Prostate gland (tissue), 2 donors: ENCODE data around the gene PCDH1. TPM values are rescaled to one million over a fixed set of nuclear protein-coding genes. Genes with fewer than 3 reads are reported as not detected.

Experiments used
- DNase-seq: peaks from one replicate; pipeline ENCODE4 v3.0.0-alpha.2; 2019; ENCODE audit warnings: low spot score
- H3K27ac ChIP-seq, 2 donors: fragments of 200-600 bp; sonication (generic); 2 replicates each; pipeline ENCODE4 v1.5.1; 2017 to 2019
- H3K27me3 ChIP-seq: fragments of 200-600 bp; sonication (generic); replicated peaks from 2 replicates; pipeline ENCODE4 v1.5.1; 2019; ENCODE audit not compliant: insufficient read depth
- H3K36me3 ChIP-seq, 2 donors: fragments of 200-600 bp; sonication (generic); 1 replicate in 1 of 2; 2 replicates in 1 of 2; pipeline versions ENCODE4 v1.5.1 to v1.8.1; 2017 to 2019
- H3K4me1 ChIP-seq: fragments of 200-600 bp; sonication (generic); replicated peaks from 2 replicates; pipeline ENCODE4 v1.5.1; 2019
- H3K4me3 ChIP-seq, 2 donors: fragments of 200-600 bp; sonication (generic); 2 replicates each; pipeline ENCODE4 v1.5.1; 2017 to 2019
- H3K9me3 ChIP-seq: fragments of 200-600 bp; sonication (generic); 2 replicates; pipeline ENCODE4 v1.5.1; 2017
- POLR2A ChIP-seq: fragments of 450-650 bp; IDR thresholded peaks from one replicate; pipeline ENCODE4 v1.6.1; 2016; ENCODE audit warnings: antibody characterized with exemption, mild to moderate bottlenecking
- POLR2AphosphoS5 ChIP-seq: sonication (generic); formaldehyde crosslinking; IDR thresholded peaks from one replicate; pipeline ENCODE4 v1.6.1; 2017; ENCODE audit warnings: antibody characterized with exemption
- WGBS: methylation state at CpG from one replicate; pipeline ENCODE4 v1.1.5; 2018; 5-methylcytosine and 5-hydroxymethylcytosine counted together
- intact Hi-C: fragments of 100-400 bp; cut with DNase I; formaldehyde crosslinking; loops from one replicate; pipeline ENCODE4 v1.14.2; 2022
- total RNA-seq, 2 donors: library from RNA; depleted of rRNA; stranded (reverse); fragments of >200 nt; gene quantifications; one replicate each; pipeline ENCODE4 v1.1.0, GENCODE V29; 2016
- TF ChIP-seq, protein P1 (sequence below), 4 experiments: fragments of 200-600 bp in 2 of 4; fragments of 450-650 bp in 2 of 4; sonication (generic) in 2 of 4; IDR thresholded peaks; 1 replicate in 3 of 4; 2 replicates in 1 of 4; pipeline ENCODE4 v1.5.1; 2016 to 2019; ENCODE audit warnings: antibody characterized with exemption in 4 of 4, mild to moderate bottlenecking in 2 of 4, moderate library complexity in 2 of 4

The PCDH1 gene
- total RNA-seq, 2 donors from 2014 or later, result 49.2 to 81.1 TPM

- H3K4me1 ChIP-seq, result peaks cover 7% of the 10 kb centered on the region
- H3K27ac ChIP-seq, result no peak overlapping the region
- DNase-seq, result no peak
- TF ChIP-seq, protein P1, sequence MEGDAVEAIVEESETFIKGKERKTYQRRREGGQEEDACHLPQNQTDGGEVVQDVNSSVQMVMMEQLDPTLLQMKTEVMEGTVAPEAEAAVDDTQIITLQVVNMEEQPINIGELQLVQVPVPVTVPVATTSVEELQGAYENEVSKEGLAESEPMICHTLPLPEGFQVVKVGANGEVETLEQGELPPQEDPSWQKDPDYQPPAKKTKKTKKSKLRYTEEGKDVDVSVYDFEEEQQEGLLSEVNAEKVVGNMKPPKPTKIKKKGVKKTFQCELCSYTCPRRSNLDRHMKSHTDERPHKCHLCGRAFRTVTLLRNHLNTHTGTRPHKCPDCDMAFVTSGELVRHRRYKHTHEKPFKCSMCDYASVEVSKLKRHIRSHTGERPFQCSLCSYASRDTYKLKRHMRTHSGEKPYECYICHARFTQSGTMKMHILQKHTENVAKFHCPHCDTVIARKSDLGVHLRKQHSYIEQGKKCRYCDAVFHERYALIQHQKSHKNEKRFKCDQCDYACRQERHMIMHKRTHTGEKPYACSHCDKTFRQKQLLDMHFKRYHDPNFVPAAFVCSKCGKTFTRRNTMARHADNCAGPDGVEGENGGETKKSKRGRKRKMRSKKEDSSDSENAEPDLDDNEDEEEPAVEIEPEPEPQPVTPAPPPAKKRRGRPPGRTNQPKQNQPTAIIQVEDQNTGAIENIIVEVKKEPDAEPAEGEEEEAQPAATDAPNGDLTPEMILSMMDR (IDR thresholded peaks at IDR 0.05), result no peak
- TF ChIP-seq POLR2A (no peak), POLR2AphosphoS5 (no peak)
- WGBS, result 47% methylated on average over 10 of the region's 10 CpGs
- no peaks in the 10 kb centered on the region for H3K27me3 ChIP-seq
- intact Hi-C loops, result no loop called here
- no peak overlapping the region for H3K4me3 ChIP-seq
- no peaks in the 10 kb centered on the region for H3K9me3 ChIP-seq
- no peaks in the 10 kb centered on the region for H3K36me3 ChIP-seq
These were observed 32.2 kb downstream of the PCDH1 start for GRCh38 chr5:141846031-141846430.

GRCh38 chr5:141845371-141845851 lies 32.8 kb downstream of the PCDH1 start:
- TF ChIP-seq POLR2A, result no peak
- TF ChIP-seq, protein P1 (IDR thresholded peaks at IDR 0.05), result no peak
- no peak for TF ChIP-seq POLR2AphosphoS5
- Histone ChIP-seq H3K4me1 (peaks cover 7% of the 10 kb centered on the region), H3K27me3 (no peaks in the 10 kb centered on the region), H3K4me3 (no peak overlapping the region), H3K27ac (no peak overlapping the region), H3K9me3 (no peaks in the 10 kb centered on the region), H3K36me3 (no peaks in the 10 kb centered on the region)
- intact Hi-C loops, result no loop called here
- DNase-seq, result no peak
- WGBS, result 42% methylated on average over 6 of the region's 7 CpGs

- 77% methylated on average over 9 of the region's 9 CpGs for WGBS
- DNase-seq, result no peak
- peaks cover 7% of the 10 kb centered on the region for H3K4me1 ChIP-seq
- no peaks in the 10 kb centered on the region for H3K27me3 ChIP-seq
- no peak overlapping the region for H3K4me3 ChIP-seq
- H3K9me3 ChIP-seq, result no peaks in the 10 kb centered on the region
- no peak overlapping the region for H3K27ac ChIP-seq
- TF ChIP-seq POLR2AphosphoS5 (no peak), POLR2A (no peak)
- TF ChIP-seq, protein P1 (IDR thresholded peaks at IDR 0.05), result no peak
- H3K36me3 ChIP-seq, result no peaks in the 10 kb centered on the region
- intact Hi-C loops, result no loop called here
These were observed 33.7 kb downstream of the PCDH1 start for GRCh38 chr5:141844414-141845097.

DNA sequence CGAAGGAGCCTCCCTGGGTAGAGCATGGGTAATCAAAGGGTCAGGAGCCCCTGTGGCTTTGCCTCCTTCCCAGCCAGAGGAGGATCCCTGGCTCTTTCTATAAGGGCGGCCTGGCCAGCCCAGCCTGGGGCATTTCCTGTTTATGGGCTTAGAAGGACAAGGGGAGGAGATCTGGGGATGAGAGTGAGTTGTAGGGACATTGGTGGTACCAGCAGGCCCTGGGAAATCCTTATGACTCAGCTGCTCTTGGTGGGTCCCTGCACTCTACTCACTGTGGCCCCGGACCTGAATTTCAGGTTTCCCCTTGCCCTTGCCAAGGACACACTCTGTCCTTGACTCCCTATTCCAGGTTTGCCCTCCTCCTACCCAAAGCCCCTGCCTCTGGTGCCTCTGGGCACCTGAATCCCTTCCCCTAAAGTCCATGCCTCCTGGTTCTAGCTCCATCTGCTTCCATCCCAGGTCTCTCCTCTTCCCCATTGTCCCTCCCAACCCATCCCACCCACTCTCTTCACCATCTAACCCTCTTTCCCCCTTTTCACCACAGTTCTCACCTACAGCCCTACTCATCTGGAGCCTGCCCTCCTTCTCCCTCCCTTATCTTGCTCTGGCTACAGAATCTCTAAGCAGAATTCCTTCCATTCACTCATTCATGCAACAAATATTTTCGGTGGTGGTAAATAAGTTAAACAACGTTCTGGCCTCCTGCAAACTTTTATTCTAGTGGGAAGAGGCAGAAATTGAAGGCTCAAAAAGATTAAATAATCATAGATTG lies 34.9 kb downstream of the PCDH1 start:
- 56% methylated on average over 5 of the region's 5 CpGs for WGBS
- H3K27ac ChIP-seq, result no peak overlapping the region

More for the DNA sequence above, 34.9 kb downstream of the PCDH1 start:
- Histone ChIP-seq H3K27me3 (no peaks in the 10 kb centered on the region), H3K9me3 (no peaks in the 10 kb centered on the region), H3K4me3 (no peak overlapping the region), H3K36me3 (no peaks in the 10 kb centered on the region), H3K4me1 (peaks cover 7% of the 10 kb centered on the region)
- DNase-seq, result no peak
- TF ChIP-seq, protein P1 (IDR thresholded peaks at IDR 0.05), result no peak
- TF ChIP-seq POLR2AphosphoS5 (no peak), POLR2A (no peak)
- intact Hi-C loops, result no loop called here
